NK-92 (cell line): ENCODE results near the gene KRTAP9-3.
"Not testable (repeated sequence)": the region's sequence is repeated elsewhere in the genome, so short reads cannot be mapped to it uniquely, and the experiment has no call there.

Source experiments
- DNase-seq: peaks from one replicate; lab custom pipeline; 2025; ENCODE audit not compliant: unreplicated experiment; lab: John Stamatoyannopoulos, UW

KRTAP9-3 gene

GRCh38 chr17:41249637-41250240, 17.5 kb downstream of the KRTAP9-3 start, which contains the start of gene KRTAP9-4:
Gene KRTAP9-4 (plus strand): TSS chr17:41249687. CDS start chr17:41249721, 34 bp downstream.
- DNase-seq, result not testable (repeated sequence)

GRCh38 chr17:41251261-41251660, 19.0 kb downstream of the KRTAP9-3 start:
- no peak for DNase-seq

DNA sequence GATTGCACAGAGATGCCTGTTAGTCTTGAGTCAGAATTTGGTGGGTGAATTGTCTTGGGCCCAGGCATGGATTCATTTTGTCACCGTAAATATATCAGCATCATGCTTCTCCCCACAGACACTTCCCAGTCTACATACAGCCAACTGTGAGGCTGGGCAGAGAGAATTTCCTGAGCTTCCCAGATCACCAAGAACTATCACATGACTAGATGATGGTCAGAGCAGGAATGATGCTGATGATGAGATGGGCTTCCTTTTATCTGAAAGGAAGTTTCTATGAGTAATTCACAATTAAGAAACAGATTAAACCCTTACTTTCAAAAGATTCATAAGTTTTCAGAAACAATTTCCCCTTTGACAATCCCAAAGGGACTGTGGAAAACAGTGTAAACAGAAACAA, 22.6 kb downstream of the KRTAP9-3 start:
- DNase-seq, result no peak

GRCh38 chr17:41255381-41256290, 23.4 kb downstream of the KRTAP9-3 start, which contains the start of gene KRTAP9-9:
Gene KRTAP9-9 (plus strand): TSS chr17:41255384.
- DNase-seq, result not testable (repeated sequence)

DNA sequence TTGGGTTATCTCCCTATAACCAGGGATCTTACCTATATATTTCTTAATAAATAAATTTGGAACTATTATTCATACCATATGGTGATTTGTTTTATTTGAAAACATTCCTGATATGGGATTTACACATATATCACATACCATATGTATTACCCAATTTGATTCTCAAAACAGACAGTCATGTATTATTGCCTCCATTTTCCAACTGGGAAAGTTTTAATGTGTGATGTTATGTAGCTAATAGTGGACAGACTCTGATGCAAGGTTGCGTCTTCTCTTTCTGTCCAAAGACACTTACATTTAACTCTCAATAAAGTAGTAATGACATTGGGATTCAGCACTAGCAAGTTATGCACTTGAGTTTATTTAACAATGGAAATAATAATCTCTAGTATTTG, 24.0 kb downstream of the KRTAP9-3 start:
- no peak for DNase-seq

- DNase-seq, result no peak
These were observed 26.2 kb downstream of the KRTAP9-3 start for GRCh38 chr17:41258406-41258805.

GRCh38 chr17:41263212-41263611, 31.0 kb downstream of the KRTAP9-3 start:
- no peak for DNase-seq

GRCh38 chr17:41264599-41264998, 32.4 kb downstream of the KRTAP9-3 start:
- DNase-seq, result no peak

DNA sequence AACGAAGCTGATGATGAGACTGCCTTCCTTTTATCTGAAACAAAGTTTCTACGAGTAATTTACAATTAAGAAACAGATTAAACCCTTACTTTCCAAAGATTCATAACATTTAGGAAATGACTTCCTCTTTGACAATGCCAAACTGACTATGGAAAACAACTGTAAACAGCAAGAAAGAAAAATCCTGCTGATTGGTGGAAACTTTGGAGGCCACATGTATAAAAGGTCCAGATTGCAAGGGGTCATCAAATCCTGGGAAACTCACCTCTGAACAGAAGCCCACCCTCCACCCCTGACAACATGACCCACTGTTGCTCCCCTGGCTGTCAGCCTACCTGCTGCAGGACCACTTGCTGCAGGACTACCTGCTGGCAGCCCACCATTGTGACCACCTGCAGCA, 32.8 kb downstream of the KRTAP9-3 start, which contains the start of gene KRTAP9-6:
Gene KRTAP9-6 (plus strand): TSS at position 301 of the 400 bp plus-strand sequence. CDS start 0 bp downstream, at position 301.
- DNase-seq, result no peak

- no peak for DNase-seq
These were observed 35.5 kb downstream of the KRTAP9-3 start for GRCh38 chr17:41267711-41268110.

- DNase-seq, result not testable (repeated sequence)
These were observed 39.1 kb downstream of the KRTAP9-3 start for GRCh38 chr17:41271323-41271722.

DNA sequence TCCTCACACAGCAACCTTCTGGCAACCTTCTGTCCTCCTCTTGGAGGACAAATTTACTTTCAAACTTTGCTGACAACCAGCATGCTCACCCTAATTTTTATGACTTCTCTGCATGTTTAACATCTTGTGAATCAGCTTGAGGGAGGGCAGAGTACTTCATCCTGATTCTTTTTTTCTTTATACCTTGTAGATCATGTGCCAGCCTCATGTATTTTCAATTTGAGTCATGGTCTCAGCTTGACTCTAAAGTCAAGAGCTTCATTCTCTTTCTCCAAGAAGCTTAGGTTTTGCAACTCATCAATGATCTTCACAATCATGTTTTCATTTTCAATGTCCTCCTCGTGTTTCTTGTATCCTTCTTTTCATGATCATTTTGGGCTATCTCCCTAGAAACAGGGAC, 39.6 kb downstream of the KRTAP9-3 start:
- DNase-seq, result no peak

GRCh38 chr17:41275648-41276190, 43.5 kb downstream of the KRTAP9-3 start, which contains the start of gene KRTAP9-7:
Gene KRTAP9-7 (plus strand): TSS chr17:41275698. CDS start chr17:41275698, 0 bp downstream.
- not testable (repeated sequence) for DNase-seq

DNA sequence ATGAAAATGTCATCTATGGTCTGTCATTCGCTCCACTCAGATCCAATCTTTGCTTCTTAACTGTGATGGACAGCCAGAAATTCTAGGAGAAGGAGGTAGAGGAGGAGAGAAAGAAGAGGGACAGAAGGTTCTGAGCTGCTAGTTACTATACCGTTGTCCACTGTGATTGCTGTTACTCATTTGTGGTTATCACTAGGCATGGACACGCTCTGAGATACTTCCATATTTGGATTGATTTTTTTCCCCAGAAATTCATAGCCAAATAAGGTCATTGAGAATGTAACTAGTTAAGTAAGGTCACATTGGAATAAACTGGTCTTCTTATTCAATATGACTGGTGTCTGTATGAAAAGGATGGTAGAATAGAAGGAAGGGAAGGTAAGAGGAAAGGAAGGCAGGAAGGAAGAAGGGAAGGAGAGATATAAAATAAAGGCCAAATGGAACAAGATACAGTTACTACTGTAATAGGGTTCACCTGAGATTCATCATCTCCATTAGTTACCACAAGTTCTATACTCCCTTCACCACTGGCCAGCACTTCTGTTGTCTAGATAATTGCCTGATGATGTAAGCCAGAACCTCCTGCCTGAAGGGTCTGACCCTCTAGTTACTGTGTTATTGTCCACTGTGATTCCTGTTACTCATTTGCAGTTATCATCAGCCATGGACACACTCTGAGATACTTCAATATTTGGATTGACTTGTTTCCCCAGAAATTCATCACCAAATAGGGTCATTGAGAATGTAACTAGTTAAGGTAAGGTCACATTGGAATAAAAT, 46.1 kb downstream of the KRTAP9-3 start:
- no peak for DNase-seq
